ELF-1 (cell line): ENCODE measurements around the gene NTN3.

Experiments used
- DNase-seq: peaks from one replicate; pipeline ENCODE4 v3.0.0-alpha.2; 2016; ENCODE audit warnings: low read depth, low spot score

The NTN3 gene

DNA sequence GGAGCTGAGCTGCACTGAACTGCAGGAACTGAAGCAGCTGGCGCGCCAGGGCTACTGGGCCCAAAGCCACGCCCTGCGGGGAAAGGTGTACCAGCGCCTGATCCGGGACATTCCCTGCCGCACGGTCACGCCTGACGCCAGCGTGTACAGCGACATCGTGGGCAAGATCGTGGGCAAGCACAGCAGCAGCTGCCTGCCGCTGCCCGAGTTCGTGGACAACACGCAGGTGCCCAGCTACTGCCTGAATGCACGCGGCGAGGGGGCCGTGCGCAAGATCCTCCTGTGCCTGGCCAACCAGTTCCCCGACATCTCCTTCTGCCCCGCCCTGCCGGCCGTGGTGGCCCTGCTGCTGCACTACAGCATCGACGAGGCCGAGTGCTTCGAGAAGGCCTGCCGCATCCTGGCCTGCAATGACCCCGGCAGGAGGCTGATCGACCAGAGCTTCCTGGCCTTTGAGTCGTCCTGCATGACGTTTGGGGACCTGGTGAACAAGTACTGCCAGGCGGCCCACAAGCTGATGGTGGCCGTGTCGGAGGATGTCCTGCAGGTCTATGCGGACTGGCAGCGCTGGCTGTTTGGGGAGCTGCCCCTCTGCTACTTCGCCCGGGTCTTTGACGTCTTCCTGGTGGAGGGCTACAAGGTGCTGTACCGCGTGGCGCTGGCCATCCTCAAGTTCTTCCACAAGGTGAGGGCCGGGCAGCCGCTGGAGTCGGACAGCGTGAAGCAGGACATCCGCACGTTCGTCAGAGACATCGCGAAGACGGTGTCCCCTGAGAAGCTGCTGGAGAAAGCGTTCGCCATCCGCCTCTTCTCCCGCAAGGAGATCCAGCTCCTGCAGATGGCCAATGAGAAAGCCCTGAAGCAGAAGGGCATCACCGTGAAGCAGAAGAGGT, 25.4 kb downstream of the NTN3 start:
- no peak for DNase-seq

DNA sequence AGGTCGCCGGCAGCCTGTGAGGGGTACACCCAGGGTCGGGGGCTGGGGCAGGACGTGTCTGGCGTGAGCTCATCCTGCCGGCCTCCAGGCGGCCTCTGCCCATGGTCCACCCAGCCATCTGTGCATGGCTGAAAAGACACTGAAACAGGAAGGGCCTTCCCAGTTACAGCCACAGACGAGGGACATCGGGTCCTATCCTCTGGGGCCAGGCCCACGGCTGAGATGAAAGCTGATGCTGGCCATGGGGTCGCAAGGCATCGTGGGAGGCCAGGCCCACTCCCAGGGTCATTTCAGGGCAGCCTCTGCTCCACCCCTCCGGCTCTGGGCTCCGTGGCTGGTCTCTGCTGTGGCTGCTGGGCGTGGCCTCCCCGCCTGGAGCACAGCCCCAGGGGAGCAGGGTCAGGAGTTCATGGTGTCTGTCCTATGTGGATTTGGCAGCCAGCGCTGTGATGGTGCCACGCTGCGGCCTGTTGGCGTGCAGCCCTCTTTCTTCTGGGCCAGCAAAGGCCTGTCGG, 26.1 kb downstream of the NTN3 start:
- DNase-seq, result peak; percentile 65

DNA sequence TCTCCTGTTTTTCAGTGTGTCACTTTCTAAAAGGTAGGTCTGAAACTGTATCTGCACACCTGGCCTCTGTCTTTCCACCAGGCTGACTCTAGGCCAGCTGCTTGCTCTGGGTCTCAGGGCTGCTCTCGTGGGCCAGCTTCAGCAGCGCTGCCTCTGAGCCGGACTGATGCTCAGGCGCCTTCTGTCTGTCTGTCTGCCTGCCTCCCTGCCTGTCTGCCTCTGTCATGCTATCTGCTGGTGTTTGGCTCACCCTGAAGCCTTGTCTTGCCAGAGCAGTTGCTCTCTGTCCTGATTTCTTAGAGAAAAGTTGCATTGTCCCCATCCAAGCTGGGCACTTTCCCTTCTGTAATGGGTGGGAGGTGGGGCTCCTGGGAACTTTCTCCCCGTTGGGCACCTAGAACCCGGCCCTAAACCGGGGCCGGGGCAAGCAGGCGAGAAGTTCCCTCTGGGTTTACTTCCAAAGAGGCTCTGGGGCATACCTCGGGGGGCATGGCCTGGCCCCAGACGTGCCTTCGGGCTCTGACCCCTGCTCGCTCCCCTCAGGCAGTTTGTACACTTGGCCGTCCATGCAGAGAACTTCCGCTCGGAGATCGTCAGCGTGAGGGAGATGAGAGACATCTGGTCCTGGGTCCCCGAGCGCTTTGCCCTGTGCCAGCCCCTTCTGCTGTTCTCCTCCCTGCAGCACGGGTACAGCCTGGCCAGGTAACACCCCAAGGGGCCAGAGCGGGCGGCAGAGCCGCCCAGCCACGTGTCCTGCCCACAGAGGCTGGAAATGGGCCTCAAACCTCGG, 26.8 kb downstream of the NTN3 start:
- DNase-seq, result no peak

- DNase-seq, result no peak
Measured at GRCh38 chr16:2498531-2499253, 27.6 kb downstream of the NTN3 start.

GRCh38 chr16:2499454-2499853, 28.4 kb downstream of the NTN3 start:
- DNase-seq, result no peak

DNA sequence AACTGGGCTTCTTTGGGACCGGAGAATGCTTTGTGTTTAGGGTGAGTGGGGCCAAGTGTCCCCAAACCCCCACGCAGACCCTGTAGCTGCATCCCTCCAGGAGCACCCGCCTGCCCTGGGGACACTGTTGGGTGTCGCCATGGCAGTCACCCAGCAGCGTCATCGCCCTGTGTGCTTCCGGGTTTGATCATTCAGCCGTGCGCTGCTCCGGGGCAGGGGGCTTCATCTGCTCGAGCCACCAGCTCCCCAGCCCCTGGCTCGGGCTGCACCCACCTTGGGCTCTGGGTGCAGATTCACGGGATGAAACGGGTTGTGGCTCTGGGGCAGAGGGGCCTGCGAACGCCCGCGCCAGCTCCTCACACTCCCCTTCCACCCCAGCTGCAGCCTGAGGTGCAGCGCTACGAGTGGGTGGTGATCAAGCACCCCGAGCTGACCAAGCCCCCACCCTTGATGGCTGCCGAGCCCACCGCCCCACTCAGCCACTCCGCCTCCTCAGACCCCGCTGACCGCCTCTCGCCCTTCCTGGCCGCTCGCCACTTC, 28.9 kb downstream of the NTN3 start:
- no peak for DNase-seq

- no peak for DNase-seq
Measured at GRCh38 chr16:2500430-2500917, 29.4 kb downstream of the NTN3 start.

GRCh38 chr16:2500918-2501750, 30.0 kb downstream of the NTN3 start:
- DNase-seq, result peak; percentile 96

- no peak for DNase-seq
Measured at GRCh38 chr16:2501946-2502895, 31.1 kb downstream of the NTN3 start.

GRCh38 chr16:2505695-2506094, 34.6 kb downstream of the NTN3 start:
- no peak for DNase-seq

DNA sequence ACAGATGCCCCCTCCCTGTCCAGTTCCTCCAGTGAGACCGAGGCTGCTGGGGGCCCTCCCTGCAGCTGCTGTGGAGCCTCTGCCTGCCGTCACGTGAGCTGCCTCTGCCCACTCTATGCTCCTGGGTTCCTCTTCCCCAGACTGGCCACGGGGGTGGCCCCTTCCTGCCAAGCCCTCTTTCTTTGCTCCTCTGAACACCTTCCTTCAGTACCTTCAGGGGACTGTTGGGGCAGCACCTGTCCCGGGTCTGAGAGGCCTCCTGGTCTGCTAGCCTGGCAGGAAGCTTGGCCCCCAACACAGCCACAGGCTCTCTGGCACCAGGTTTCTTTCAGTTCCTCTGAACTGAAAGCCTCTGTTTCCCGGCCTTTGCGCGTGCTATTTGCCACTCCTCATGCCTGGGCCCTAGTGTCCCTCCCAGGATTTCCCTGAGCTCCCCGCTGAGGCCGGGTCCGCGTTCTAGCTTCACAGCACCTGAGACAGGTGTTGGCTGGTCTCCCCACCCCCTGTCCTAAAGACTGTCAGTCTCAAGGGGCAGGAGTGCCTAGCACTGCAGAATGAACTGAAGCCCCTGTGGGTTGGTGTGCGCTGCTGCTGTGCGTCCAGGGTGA, 36.1 kb downstream of the NTN3 start:
- DNase-seq, result no peak

DNA sequence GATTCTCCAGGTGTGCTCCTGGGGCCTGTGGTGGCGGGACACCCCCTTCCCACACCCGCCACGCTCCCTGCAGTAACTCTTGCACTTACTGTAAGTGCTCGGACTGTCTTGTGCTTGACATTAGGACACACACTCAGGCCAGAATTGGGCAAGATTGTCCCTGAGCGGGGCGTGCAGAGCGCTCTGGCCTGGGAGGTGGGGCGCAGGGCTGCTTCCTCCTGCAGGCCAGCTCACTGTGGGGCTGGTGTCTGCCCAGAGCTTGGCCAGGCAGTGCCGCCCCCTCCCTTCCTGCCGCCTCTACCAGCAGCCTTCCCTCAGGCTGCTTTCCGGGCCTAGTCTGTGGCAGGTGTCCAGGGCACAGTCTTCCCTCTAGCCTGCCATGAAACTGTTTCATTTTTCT, 36.6 kb downstream of the NTN3 start:
- no peak for DNase-seq

GRCh38 chr16:2508722-2509400, 37.8 kb downstream of the NTN3 start:
- no peak for DNase-seq

GRCh38 chr16:2511128-2511800, 40.2 kb downstream of the NTN3 start:
- peak; percentile 49 for DNase-seq

GRCh38 chr16:2511996-2512734, 41.1 kb downstream of the NTN3 start:
- no peak for DNase-seq

GRCh38 chr16:2512735-2513404, 41.8 kb downstream of the NTN3 start:
- peak; percentile 60 for DNase-seq
